ENCODE measurements around the gene PDE11A.

Gene PDE11A

GRCh38 chr2:177717831-177718618 lies 354.6 kb downstream of the PDE11A start (continued):
- TF ChIP-seq ZC3H10 (CRISPR knock-in tag; IDR thresholded peaks at IDR 0.05): no peak
- no peak for TF ChIP-seq RARB (CRISPR knock-in tag; IDR thresholded peaks at IDR 0.05)
- TF ChIP-seq OSR1 (CRISPR knock-in tag; IDR thresholded peaks at IDR 0.05): no peak
- TF ChIP-seq ZNF8 (CRISPR knock-in tag; IDR thresholded peaks at IDR 0.05): no peak
- TF ChIP-seq TCF4 (CRISPR knock-in tag; IDR thresholded peaks at IDR 0.05; ENCODE audit: borderline replicate concordance): no peak
- TF ChIP-seq, protein P1, sequence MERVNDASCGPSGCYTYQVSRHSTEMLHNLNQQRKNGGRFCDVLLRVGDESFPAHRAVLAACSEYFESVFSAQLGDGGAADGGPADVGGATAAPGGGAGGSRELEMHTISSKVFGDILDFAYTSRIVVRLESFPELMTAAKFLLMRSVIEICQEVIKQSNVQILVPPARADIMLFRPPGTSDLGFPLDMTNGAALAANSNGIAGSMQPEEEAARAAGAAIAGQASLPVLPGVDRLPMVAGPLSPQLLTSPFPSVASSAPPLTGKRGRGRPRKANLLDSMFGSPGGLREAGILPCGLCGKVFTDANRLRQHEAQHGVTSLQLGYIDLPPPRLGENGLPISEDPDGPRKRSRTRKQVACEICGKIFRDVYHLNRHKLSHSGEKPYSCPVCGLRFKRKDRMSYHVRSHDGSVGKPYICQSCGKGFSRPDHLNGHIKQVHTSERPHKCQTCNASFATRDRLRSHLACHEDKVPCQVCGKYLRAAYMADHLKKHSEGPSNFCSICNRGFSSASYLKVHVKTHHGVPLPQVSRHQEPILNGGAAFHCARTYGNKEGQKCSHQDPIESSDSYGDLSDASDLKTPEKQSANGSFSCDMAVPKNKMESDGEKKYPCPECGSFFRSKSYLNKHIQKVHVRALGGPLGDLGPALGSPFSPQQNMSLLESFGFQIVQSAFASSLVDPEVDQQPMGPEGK (CRISPR knock-in tag; IDR thresholded peaks at IDR 0.05; ENCODE audit: borderline replicate concordance): no peak
- no peak for TF ChIP-seq ZNF70 (CRISPR knock-in tag; IDR thresholded peaks at IDR 0.05)
- no peak for TF ChIP-seq GLIS3 (CRISPR knock-in tag; IDR thresholded peaks at IDR 0.05)
- no peak for TF ChIP-seq ISL1 (CRISPR knock-in tag; IDR thresholded peaks at IDR 0.05)
- TF ChIP-seq POU6F1 (CRISPR knock-in tag; IDR thresholded peaks at IDR 0.05; ENCODE audit: borderline replicate concordance, low read depth): no peak

DNA sequence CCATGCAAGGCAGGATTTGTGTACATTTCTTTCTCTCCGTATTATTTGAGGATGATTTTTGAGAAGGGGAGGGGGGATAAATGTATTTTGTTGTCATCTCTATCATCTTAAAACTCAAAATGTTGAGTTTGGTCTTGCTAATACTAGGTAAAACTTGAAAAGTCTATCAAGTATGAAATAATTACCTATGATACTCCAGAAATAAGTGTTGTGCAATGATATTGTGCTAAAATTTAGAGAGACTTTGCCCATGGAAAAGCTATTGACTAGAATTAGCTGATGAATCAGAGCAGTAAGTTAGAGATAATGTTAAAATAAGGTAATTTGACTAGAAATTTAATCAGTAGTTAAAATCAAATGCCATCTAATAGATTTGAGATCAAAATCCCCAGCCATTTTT lies 356.1 kb downstream of the PDE11A start:
- ATAC-seq: no peak
- TF ChIP-seq ISL1 (CRISPR knock-in tag; IDR thresholded peaks at IDR 0.05) (no peak), ZFP30 (CRISPR knock-in tag; IDR thresholded peaks at IDR 0.05) (no peak), ZNF8 (CRISPR knock-in tag; IDR thresholded peaks at IDR 0.05) (no peak), BACH2 (CRISPR knock-in tag; IDR thresholded peaks at IDR 0.05; ENCODE audit: borderline replicate concordance) (no peak)

DNA sequence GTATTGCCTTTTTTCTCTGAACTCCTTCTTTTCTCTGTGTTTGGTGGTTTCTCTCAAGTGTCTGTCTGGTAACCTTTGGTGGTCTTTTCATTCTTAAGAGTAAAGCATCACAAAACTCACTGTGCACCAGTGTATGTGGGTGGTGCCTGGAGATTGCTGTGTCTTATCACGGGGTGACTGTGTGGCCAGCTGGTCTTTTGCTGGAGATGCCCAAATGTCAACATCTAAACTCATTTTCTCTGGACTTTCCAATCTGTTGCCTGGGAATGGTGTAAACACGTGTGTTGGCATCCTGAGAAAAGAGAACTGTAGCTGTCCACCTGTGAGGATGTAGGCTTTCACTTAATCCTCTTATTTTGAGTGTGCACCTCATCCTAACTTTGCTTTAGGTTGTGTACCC lies 356.8 kb downstream of the PDE11A start:
- no peak for ATAC-seq
- TF ChIP-seq, protein P1 (CRISPR knock-in tag; IDR thresholded peaks at IDR 0.05; ENCODE audit: borderline replicate concordance): no peak
- no peak for TF ChIP-seq ZFP3 (CRISPR knock-in tag; IDR thresholded peaks at IDR 0.05)
- TF ChIP-seq RARB (CRISPR knock-in tag; IDR thresholded peaks at IDR 0.05): no peak
- TF ChIP-seq ZFP30 (CRISPR knock-in tag; IDR thresholded peaks at IDR 0.05): no peak
- no peak for TF ChIP-seq PPARA (CRISPR knock-in tag; IDR thresholded peaks at IDR 0.05; ENCODE audit: borderline replicate concordance)
- no peak for TF ChIP-seq BACH2 (CRISPR knock-in tag; IDR thresholded peaks at IDR 0.05; ENCODE audit: borderline replicate concordance)
- TF ChIP-seq GLIS3 (CRISPR knock-in tag; IDR thresholded peaks at IDR 0.05): no peak
- TF ChIP-seq CSDC2 (CRISPR knock-in tag; IDR thresholded peaks at IDR 0.05): no peak
- TF ChIP-seq ZNF70 (CRISPR knock-in tag; IDR thresholded peaks at IDR 0.05): no peak
- TF ChIP-seq, protein P2, sequence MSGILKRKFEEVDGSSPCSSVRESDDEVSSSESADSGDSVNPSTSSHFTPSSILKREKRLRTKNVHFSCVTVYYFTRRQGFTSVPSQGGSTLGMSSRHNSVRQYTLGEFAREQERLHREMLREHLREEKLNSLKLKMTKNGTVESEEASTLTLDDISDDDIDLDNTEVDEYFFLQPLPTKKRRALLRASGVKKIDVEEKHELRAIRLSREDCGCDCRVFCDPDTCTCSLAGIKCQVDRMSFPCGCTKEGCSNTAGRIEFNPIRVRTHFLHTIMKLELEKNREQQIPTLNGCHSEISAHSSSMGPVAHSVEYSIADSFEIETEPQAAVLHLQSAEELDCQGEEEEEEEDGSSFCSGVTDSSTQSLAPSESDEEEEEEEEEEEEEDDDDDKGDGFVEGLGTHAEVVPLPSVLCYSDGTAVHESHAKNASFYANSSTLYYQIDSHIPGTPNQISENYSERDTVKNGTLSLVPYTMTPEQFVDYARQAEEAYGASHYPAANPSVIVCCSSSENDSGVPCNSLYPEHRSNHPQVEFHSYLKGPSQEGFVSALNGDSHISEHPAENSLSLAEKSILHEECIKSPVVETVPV (CRISPR knock-in tag; IDR thresholded peaks at IDR 0.05): no peak
- TF ChIP-seq POU6F1 (CRISPR knock-in tag; IDR thresholded peaks at IDR 0.05; ENCODE audit: borderline replicate concordance, low read depth): no peak
- TF ChIP-seq SNAI2 (CRISPR knock-in tag; IDR thresholded peaks at IDR 0.05): no peak
- no peak for TF ChIP-seq ZNF565 (CRISPR knock-in tag; conservative IDR thresholded peaks at IDR 0.05; ENCODE audit: low read depth)
- no peak for TF ChIP-seq ISL1 (CRISPR knock-in tag; IDR thresholded peaks at IDR 0.05)
- TF ChIP-seq TOX (CRISPR knock-in tag; IDR thresholded peaks at IDR 0.05; ENCODE audit: borderline replicate concordance): no peak
- no peak for TF ChIP-seq ESRRG (CRISPR knock-in tag; IDR thresholded peaks at IDR 0.05)
- TF ChIP-seq ZNF8 (CRISPR knock-in tag; IDR thresholded peaks at IDR 0.05): no peak
- no peak for TF ChIP-seq OSR1 (CRISPR knock-in tag; IDR thresholded peaks at IDR 0.05)
